ENCODE measurements around the gene SHOC2.

The SHOC2 gene

GRCh38 chr10:110872984-110873923 lies 46.1 kb upstream of the SHOC2 start:
- no peak for TF ChIP-seq REST (IDR thresholded peaks at IDR 0.05; ENCODE audit: insufficient read depth in 1 of 2, low read depth in 2 of 2, low read length in 2 of 2)
- TF ChIP-seq POLR2AphosphoS5 (IDR thresholded peaks at IDR 0.05; ENCODE audit: low read depth, low read length) = no peak
- TF ChIP-seq TAF1 (IDR thresholded peaks at IDR 0.05; ENCODE audit: borderline replicate concordance, insufficient read depth, low read length) = no peak
- no peak for TF ChIP-seq FOXP2 (optimal IDR thresholded peaks at IDR 0.05; ENCODE audit: borderline replicate concordance, extremely low read depth, extremely low read length, insufficient read depth)
- no peak for TF ChIP-seq SIN3A (IDR thresholded peaks at IDR 0.05; ENCODE audit: borderline replicate concordance, insufficient read depth, low read length)

- TF ChIP-seq SIN3A (IDR thresholded peaks at IDR 0.05; ENCODE audit: borderline replicate concordance, insufficient read depth, low read length) (no peak), REST (IDR thresholded peaks at IDR 0.05; ENCODE audit: insufficient read depth in 1 of 2, low read depth in 2 of 2, low read length in 2 of 2) (no peak), FOXP2 (optimal IDR thresholded peaks at IDR 0.05; ENCODE audit: borderline replicate concordance, extremely low read depth, extremely low read length, insufficient read depth) (no peak), TAF1 (IDR thresholded peaks at IDR 0.05; ENCODE audit: borderline replicate concordance, insufficient read depth, low read length) (no peak)
Observed at GRCh38 chr10:110873951-110874350, 45.5 kb upstream of the SHOC2 start.

GRCh38 chr10:110876000-110876399 lies 43.4 kb upstream of the SHOC2 start:
- TF ChIP-seq POLR2AphosphoS5 (IDR thresholded peaks at IDR 0.05; ENCODE audit: low read depth, low read length) (no peak), TAF1 (IDR thresholded peaks at IDR 0.05; ENCODE audit: borderline replicate concordance, insufficient read depth, low read length) (no peak), SIN3A (IDR thresholded peaks at IDR 0.05; ENCODE audit: borderline replicate concordance, insufficient read depth, low read length) (no peak), FOXP2 (optimal IDR thresholded peaks at IDR 0.05; ENCODE audit: borderline replicate concordance, extremely low read depth, extremely low read length, insufficient read depth) (no peak), REST (IDR thresholded peaks at IDR 0.05; ENCODE audit: insufficient read depth in 1 of 2, low read depth in 2 of 2, low read length in 2 of 2) (no peak)

GRCh38 chr10:110876788-110877187 lies 42.6 kb upstream of the SHOC2 start:
- no peak for TF ChIP-seq REST (IDR thresholded peaks at IDR 0.05; ENCODE audit: insufficient read depth in 1 of 2, low read depth in 2 of 2, low read length in 2 of 2)
- TF ChIP-seq TAF1 (IDR thresholded peaks at IDR 0.05; ENCODE audit: borderline replicate concordance, insufficient read depth, low read length) = no peak
- no peak for TF ChIP-seq SIN3A (IDR thresholded peaks at IDR 0.05; ENCODE audit: borderline replicate concordance, insufficient read depth, low read length)
- TF ChIP-seq POLR2AphosphoS5 (IDR thresholded peaks at IDR 0.05; ENCODE audit: low read depth, low read length) = no peak
- TF ChIP-seq FOXP2 (optimal IDR thresholded peaks at IDR 0.05; ENCODE audit: borderline replicate concordance, extremely low read depth, extremely low read length, insufficient read depth) = no peak
